GM19328 (cell line): ENCODE results near the gene KIFC3.
"Not testable (repeated sequence)": the region's sequence is repeated elsewhere in the genome, so short reads cannot be mapped to it uniquely, and the experiment has no call there.

Experiments
- ATAC-seq: cut with Tn5 transposase; IDR thresholded peaks from one replicate; pipeline ENCODE4 v1.9.1; 2021; ENCODE audit warnings: mild to moderate bottlenecking, moderate library complexity; ENCODE audit not compliant: unreplicated experiment

The KIFC3 gene

GRCh38 chr16:57807252-57807967 is 5.1 kb upstream of the KIFC3 start:
- ATAC-seq: no peak

DNA sequence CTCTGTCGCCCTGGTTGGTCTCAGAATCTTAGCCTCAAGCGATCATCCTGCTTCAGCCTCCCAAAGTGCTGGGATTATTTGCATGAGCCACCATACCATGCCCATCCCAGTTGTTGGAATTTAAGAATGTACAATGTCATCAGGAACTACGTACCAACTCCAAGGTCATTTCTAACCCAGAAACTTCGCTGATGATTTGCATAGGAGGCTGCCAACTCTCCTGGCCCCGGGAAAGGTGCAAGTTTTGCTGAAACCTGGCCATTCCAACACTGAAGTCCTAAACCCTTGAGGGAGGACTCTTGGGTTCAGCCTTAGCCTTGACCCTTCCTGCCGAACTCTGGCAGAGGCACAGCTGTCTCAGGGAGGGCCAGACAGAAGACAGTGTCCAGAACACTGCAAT is 2.9 kb upstream of the KIFC3 start:
- ATAC-seq: no peak

GRCh38 chr16:57804111-57804837 is 2.0 kb upstream of the KIFC3 start:
- no peak for ATAC-seq

DNA sequence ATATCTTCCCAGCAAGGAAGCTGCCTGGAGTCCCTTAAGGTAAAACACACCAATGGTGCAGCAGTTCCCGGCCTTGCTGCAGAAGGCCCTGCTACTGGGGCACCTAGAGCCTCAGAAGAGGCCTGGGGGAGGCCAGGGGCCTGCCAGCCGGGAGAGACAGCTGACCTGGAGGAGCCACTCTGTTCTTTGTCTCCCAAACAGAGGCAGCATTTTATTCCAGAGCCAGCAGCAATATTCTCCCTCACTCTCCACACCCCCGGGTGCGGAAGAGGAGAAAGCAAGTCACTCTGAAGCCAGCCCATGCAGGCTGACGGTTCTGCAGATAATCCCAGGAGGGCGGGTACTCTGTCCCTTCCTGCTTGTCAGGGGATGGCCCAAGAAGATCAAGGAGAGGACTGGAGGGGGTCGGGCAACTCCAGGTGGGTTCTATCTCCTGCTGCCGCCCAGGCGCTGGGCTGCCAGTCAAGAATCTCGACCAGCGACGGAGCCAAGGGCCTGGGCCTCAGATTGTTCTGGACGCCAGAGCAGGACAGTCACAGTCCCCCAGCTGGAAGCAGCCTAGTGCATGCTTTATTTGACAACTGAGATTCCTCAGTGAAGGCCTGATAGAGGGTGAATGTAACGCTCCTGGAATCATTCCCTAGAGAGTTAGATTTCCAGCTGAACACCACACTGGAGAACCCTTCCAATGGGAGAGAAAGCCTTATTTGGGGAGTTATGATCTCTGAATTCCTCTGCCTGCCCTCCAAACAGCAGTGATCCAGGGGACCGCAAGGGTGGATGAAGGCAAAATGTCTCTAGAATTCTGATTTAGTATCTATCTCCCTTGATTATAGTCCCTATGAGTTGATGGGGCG is 1.1 kb upstream of the KIFC3 start:
- no peak for ATAC-seq

DNA sequence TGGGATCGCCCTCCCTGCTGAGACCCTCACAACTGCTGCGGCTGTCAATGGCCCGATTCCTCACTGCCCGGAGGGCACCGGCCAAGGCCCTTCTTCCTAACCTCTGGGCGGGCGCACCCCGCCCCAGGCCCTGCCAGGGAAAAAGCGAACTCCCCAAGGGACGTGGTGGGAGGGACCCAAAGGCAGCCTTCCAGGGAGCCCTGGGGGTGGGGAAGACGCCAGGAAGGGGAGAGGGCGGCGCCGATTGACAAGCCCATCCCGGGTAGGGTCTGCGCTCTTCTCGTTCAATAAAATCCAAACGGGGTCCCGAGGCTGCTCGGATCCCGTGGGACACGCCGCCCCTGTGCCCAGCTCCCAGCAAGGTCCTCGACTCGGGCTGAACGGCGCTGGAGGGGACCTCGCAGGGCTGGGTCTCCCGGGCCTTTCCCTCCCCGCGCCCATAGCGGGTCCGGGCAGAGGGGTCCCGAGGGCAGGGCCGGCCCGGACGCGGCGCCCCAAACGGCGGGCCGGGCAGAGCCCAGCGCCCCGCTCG is 416 bp downstream of the KIFC3 start:
- ATAC-seq: no peak

- ATAC-seq: no peak
These were observed 1.0 kb downstream of the KIFC3 start for GRCh38 chr16:57801098-57801808.

DNA sequence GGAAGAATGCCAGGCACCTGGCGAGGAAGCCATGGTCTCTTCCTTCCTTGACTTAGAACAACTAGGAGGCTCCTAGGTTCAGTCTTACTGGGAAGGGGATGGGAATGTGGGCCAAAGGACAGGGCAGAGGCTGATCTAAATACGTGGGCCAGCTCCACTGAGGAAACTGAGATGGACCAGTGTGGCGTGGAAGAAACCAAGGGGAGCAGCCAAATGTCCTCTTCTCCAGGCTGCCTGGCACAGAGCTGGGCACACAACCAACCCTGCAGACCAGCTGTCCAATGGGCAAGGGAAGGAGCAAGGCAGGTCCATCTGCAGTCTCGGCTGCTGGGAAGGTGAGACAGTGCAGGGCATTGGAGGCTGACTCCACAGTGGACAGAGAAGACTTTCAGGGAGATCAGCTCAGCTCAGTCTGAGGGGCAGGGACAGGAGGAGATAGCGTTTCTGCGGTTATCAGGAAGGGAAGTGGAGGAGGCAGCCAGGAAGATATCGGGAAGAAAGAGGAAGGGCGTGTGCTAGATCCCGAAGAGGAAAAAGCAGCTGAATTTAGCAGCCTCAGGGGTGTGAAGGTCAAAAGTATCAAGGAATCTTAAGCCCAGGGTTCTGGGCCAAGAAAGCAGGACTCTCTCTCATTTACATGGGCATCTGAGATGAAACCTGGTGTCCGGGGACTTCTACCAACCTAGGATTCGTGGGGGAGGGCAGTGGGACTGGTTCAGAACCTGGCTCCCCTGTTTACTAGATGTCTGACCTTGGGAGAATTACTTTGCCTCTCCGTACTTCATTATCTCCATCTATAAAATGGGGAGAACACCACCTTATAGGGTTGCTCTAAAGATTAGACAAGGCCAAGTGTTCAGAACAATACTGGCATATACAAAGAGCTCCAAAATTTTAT is 1.8 kb downstream of the KIFC3 start:
- ATAC-seq: no peak

- ATAC-seq: no peak
These were observed 2.6 kb downstream of the KIFC3 start for GRCh38 chr16:57799600-57800199.

DNA sequence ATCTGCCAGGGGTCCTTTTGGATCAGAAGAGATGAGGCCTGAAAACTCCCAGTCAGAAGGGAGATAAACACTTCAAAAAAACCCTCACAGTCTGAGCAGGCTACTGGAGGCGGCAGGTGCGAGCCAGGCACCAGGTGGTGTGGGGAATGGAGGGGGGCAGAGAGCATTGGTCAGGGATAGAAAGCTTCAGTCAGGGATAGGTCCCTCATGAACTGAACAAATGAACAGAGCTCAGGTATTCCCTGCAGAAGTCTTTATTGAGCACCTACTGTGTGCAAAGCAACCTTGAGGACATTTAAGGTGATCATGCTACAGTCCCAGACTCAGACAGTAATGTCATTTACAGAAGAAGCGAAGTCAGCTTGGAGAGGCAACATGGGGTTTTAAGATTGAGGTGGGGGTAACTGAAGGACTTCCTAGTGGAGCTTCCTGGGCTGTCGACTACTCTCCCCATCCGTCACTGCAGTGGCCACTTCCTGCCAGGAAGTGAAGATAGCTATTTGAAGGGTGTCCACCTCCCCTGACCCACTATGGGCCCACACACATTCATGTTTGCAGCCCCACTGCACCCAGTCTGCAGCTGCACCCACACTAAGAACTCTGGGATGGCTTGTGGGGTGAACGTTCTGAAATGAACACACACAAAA is 3.2 kb downstream of the KIFC3 start:
- no peak for ATAC-seq

DNA sequence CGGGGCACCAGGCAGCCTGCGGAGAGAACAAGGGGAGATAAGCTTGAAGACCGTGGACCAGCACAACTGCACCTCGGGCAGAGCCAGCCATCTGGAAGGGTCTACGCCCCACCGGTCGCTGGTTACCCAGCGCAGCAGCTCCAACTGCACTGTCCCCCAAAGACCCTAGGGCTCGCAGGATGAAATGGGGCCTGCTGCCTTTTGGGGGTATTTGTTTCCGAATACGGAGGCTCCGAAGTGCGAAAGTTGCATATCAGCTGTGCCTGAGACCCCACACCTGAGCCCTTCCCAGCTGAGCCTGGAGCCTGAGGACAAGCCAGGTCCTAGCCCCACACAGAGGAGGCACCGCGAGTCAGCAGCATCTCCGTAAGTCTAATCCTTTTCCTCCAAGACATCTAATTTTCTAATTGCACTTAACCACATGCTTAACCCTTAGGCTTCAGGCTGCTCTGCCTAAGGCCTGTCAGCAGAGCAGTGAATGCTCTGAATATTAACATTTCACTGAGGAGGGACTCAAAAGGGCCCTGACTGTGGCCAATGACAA is 4.0 kb downstream of the KIFC3 start:
- ATAC-seq: no peak

DNA sequence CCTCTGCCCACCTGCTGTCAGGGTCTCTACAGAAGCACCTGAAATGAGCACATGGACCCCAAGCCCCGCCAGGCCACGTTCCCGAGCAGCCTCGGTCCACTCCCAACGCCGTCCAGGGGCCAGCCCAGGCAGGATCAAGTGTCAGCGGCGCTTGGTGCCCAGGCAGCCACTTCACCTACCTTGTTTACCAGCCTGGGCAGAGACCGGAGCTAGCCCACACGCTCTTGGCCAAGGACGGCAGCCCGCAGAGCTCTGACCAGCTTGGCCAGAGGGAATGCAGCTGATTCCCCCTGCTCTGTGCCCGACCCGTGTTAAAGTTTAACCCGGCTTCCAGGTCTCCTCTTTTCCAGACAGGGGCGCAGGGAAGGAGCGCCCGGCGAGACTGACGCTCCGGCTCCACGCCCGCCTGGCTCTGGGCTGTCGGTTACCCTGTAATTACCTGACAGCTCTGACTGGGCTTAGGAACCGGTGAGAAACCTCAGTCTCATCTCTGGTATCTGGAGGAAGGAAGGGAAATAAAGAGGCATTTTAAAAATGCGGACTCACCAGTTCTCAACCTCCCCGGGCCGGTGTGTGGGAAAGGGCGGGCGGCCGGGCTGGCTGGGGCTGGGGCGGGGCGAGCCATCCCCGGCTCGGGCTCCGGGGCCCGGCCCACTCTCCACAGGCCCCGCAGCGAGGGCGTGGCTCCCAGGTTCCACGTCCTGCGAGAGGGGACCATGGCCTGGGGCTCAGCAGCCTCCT is 4.6 kb downstream of the KIFC3 start:
- no peak for ATAC-seq

- no peak for ATAC-seq
These were observed 5.1 kb downstream of the KIFC3 start for GRCh38 chr16:57797216-57797525.

- not testable (repeated sequence) for ATAC-seq
These were observed 6.3 kb downstream of the KIFC3 start for GRCh38 chr16:57796014-57796413.

DNA sequence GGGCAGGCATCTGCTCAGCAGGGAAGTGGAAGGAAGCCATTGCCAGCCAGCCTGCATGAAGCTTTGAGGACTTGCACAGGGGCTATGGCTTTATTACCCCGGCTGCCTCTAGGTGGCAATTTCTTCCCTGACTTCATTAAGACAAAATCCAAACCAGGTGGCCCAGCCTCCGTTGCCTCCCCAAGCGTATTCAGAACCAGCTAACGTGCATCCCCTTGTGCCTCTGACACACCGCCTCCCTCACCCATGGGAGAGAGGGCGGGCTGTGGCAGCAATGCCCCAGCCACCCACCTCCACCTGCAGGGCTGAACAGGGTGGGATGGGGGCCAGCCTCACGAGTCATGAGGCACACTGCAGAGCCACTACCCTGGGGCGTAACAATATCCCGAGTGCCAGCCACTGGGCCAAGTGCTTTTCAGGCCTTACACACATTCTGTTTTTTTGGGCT is 6.8 kb downstream of the KIFC3 start:
- no peak for ATAC-seq

GRCh38 chr16:57794849-57795430 is 7.4 kb downstream of the KIFC3 start:
- no peak for ATAC-seq

- ATAC-seq: no peak
These were observed 10.3 kb downstream of the KIFC3 start for GRCh38 chr16:57791893-57792461.

GRCh38 chr16:57791195-57791892 is 10.9 kb downstream of the KIFC3 start:
- ATAC-seq: no peak
